A549 (cell line): ENCODE results near the gene OPCML.

Source experiments
- EP300 ChIP-seq, 2 experiments: fragments of >200 bp; sonication (Bioruptor Twin); formaldehyde crosslinking; IDR thresholded peaks; 2 replicates in 1 of 2; 3 replicates in 1 of 2; pipeline ENCODE4 v1.6.1; 2016 to 2017
- ESRRA ChIP-seq: fragments of 150-350 bp; IDR thresholded peaks from 2 replicates; pipeline ENCODE4 v1.6.1; 2014; ENCODE audit warnings: mild to moderate bottlenecking, low read length, borderline replicate concordance
- HEYL ChIP-seq: fragments of 250-450 bp; sonication (Bioruptor Pico); IDR thresholded peaks from 2 replicates; pipeline ENCODE4 v1.8.0; 2021; ENCODE audit warnings: mild to moderate bottlenecking, moderate library complexity
- MYC ChIP-seq: IDR thresholded peaks from 2 replicates; pipeline ENCODE4 v1.6.1; 2012; ENCODE audit warnings: mild to moderate bottlenecking, inconsistent platforms, low read length, improper control_type of control experiment, borderline replicate concordance
- POLR2A ChIP-seq: IDR thresholded peaks from 2 replicates; pipeline ENCODE4 v1.6.1; 2012; ENCODE audit warnings: mild to moderate bottlenecking, low read length
- TF ChIP-seq, protein P1 (sequence below): fragments of >200 bp; sonication (Bioruptor Twin); formaldehyde crosslinking; IDR thresholded peaks from 3 replicates; pipeline ENCODE4 v1.5.1; 2016
- TF ChIP-seq, protein P2 (sequence below): IDR thresholded peaks from 2 replicates; pipeline ENCODE4 v1.6.1; 2012

DNA sequence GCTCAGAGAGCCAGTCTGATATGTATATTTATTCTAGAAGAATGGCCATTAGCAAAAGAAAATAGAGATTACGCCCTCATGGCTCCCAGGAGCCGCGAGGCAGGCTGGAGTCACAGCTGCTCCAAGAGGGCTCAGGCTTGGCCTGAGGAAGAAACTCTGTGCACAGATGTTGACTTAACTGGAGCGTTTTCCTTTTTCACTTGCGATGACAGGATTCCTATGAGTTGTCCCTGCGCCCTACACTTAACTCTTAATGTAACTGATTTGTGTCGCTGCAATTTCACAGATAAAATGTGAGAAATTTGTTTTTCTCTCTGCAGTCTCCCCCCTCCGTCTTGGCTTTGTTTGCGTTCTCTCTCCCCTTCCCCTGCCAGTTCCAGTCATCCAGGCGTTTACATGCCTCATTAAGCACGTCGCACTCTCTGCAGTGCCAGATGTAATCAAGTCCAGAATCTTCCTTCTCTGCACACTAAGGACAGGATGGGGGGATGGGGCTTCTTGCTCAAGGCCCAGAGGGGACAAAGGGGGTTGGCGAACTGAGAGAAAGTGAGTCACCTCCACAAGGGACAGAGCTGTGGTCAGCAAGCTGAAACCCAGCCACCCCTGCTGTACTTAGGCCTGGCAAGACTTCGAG lies 1101.8 kb downstream of the OPCML start:
- TF ChIP-seq POLR2A (no peak), MYC (no peak), ESRRA (no peak), HEYL (CRISPR knock-in tag) (no peak), EP300 (IDR thresholded peaks at IDR 0.05) (no peak)
- TF ChIP-seq, protein P1, sequence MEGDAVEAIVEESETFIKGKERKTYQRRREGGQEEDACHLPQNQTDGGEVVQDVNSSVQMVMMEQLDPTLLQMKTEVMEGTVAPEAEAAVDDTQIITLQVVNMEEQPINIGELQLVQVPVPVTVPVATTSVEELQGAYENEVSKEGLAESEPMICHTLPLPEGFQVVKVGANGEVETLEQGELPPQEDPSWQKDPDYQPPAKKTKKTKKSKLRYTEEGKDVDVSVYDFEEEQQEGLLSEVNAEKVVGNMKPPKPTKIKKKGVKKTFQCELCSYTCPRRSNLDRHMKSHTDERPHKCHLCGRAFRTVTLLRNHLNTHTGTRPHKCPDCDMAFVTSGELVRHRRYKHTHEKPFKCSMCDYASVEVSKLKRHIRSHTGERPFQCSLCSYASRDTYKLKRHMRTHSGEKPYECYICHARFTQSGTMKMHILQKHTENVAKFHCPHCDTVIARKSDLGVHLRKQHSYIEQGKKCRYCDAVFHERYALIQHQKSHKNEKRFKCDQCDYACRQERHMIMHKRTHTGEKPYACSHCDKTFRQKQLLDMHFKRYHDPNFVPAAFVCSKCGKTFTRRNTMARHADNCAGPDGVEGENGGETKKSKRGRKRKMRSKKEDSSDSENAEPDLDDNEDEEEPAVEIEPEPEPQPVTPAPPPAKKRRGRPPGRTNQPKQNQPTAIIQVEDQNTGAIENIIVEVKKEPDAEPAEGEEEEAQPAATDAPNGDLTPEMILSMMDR: no peak
- TF ChIP-seq, protein P2, sequence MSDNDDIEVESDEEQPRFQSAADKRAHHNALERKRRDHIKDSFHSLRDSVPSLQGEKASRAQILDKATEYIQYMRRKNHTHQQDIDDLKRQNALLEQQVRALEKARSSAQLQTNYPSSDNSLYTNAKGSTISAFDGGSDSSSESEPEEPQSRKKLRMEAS: no peak
